A172 (cell line): ENCODE data around the gene HOXC5. TPM values are rescaled to one million over a fixed set of nuclear protein-coding genes. Genes with fewer than 3 reads are reported as not detected.

Experiments
- DNase-seq: peaks from one replicate; pipeline ENCODE4 v3.0.0-alpha.2; 2015; ENCODE audit warnings: low spot score
- total RNA-seq: library from RNA; depleted of rRNA; stranded (reverse); fragments of >200 nt; shearing (Covaris generic); gene quantifications from 2 replicates; pipeline ENCODE4 v1.2.3, GENCODE V29; 2014; rRNA removed

The HOXC5 gene
- 0.57 TPM in 1 of 2 replicates, not detected in the other for total RNA-seq

- DNase-seq = peak; percentile 69
Measured at GRCh38 chr12:54032627-54033100, at the start of gene HOXC5. Gene HOXC5, plus strand, starts transcription at chr12:54033050. Its CDS starts 73 bp downstream, at chr12:54033123.

GRCh38 chr12:53983568-53983949 lies 49.3 kb upstream of the HOXC5 start:
- no peak for DNase-seq

- no peak for DNase-seq
Measured at GRCh38 chr12:53983950-53984572, 48.8 kb upstream of the HOXC5 start.

- peak; percentile 92 for DNase-seq
Measured at GRCh38 chr12:53984901-53985691, 47.8 kb upstream of the HOXC5 start, which contains the start of gene HOXC10. Gene HOXC10, plus strand, starts transcription at chr12:53985146. Its CDS starts 114 bp downstream, at chr12:53985260.

- no peak for DNase-seq
Measured at GRCh38 chr12:53985692-53985993, 47.2 kb upstream of the HOXC5 start.

GRCh38 chr12:53985994-53986685 lies 46.7 kb upstream of the HOXC5 start:
- DNase-seq = no peak

GRCh38 chr12:53986686-53987483 lies 46.0 kb upstream of the HOXC5 start:
- no peak for DNase-seq

- no peak for DNase-seq
Measured at GRCh38 chr12:53987787-53988230, 45.0 kb upstream of the HOXC5 start.

GRCh38 chr12:53988541-53989226 lies 44.2 kb upstream of the HOXC5 start:
- DNase-seq = no peak

- DNase-seq = no peak
Measured at GRCh38 chr12:53989227-53990113, 43.4 kb upstream of the HOXC5 start.

- no peak for DNase-seq
Measured at GRCh38 chr12:53990311-53991076, 42.4 kb upstream of the HOXC5 start.

GRCh38 chr12:53991077-53991460 lies 41.8 kb upstream of the HOXC5 start:
- no peak for DNase-seq

GRCh38 chr12:53992377-53992889 lies 40.4 kb upstream of the HOXC5 start:
- DNase-seq = no peak

GRCh38 chr12:53993162-53994008 lies 39.5 kb upstream of the HOXC5 start:
- DNase-seq = no peak

GRCh38 chr12:53994009-53994263 lies 38.9 kb upstream of the HOXC5 start:
- no peak for DNase-seq

- DNase-seq = no peak
Measured at GRCh38 chr12:53994264-53995001, 38.4 kb upstream of the HOXC5 start.

- no peak for DNase-seq
Measured at GRCh38 chr12:53995002-53995377, 37.9 kb upstream of the HOXC5 start.
